ENCODE measurements around the gene ABHD5. TPM values are rescaled to one million over a fixed set of nuclear protein-coding genes. Genes with fewer than 3 reads are reported as not detected.
"Not testable (repeated sequence)": the region's sequence is repeated elsewhere in the genome, so short reads cannot be mapped to it uniquely, and the experiment has no call there.

ABHD5 gene
- total and polyA plus RNA-seq, 2 of the 8 experiments (the other 6 are each of a cell fraction or from before 2014, with no cell fraction given) = 10.5 to 16.4 TPM

GRCh38 chr3:43676441-43676840 lies 14.3 kb upstream of the ABHD5 start (continued):
- no peak for TF ChIP-seq TCF12 (IDR thresholded peaks at IDR 0.05; ENCODE audit: low read depth, low read length)
- no peak for TF ChIP-seq TAF7 (optimal IDR thresholded peaks at IDR 0.05; ENCODE audit: borderline replicate concordance, low read depth, low read length)

- DNase-seq (ENCODE audit: low read depth in 1 of 2, low spot score in 2 of 2); CTCF ChIA-PET (ENCODE audit: partially characterized antibody); H3K27ac ChIP-seq (ENCODE audit: low read depth, low read length); H3K4me1 ChIP-seq (replicated peaks in 1 of 4; ENCODE audit: control insufficient read depth in 3 of 4, insufficient read depth in 4 of 4, low read length in 3 of 4); POLR2A ChIA-PET (ENCODE audit: partially characterized antibody); H2AFZ ChIP-seq (ENCODE audit: low read length); H3K36me3 ChIP-seq (ENCODE audit: control insufficient read depth in 2 of 4, insufficient read depth in 4 of 4, low read length in 3 of 4); H3K23me2 ChIP-seq (ENCODE audit: low read depth, low read length); H2BK120ac ChIP-seq (replicated peaks; ENCODE audit: low read depth, low read length); H2BK12ac ChIP-seq (ENCODE audit: low read depth, low read length); H3K79me2 ChIP-seq (ENCODE audit: control insufficient read depth in 1 of 2, insufficient read depth in 2 of 2, low read length in 2 of 2); H3K27me3 ChIP-seq (replicated peaks in 1 of 4; ENCODE audit: control insufficient read depth in 3 of 4, extremely low read depth in 1 of 4, insufficient read depth in 3 of 4, low read length in 3 of 4); H3K79me1 ChIP-seq (ENCODE audit: low read depth, low read length); H4K91ac ChIP-seq (replicated peaks; ENCODE audit: insufficient read length, low read length); H2BK20ac ChIP-seq (ENCODE audit: low read length); H3K18ac ChIP-seq (ENCODE audit: extremely low read depth, low read length); H3K14ac ChIP-seq (ENCODE audit: insufficient read length); H3K4ac ChIP-seq (replicated peaks; ENCODE audit: insufficient read length, low read depth, low read length); H2AK5ac ChIP-seq (ENCODE audit: low read depth, low read length); H3K56ac ChIP-seq (replicated peaks; ENCODE audit: insufficient read length, low read depth, low read length); H3K23ac ChIP-seq (ENCODE audit: insufficient read length); H3K4me2 ChIP-seq (ENCODE audit: insufficient read depth in 1 of 2, low read depth in 2 of 2, low read length in 2 of 2); H4K20me1 ChIP-seq (replicated peaks in 1 of 2; ENCODE audit: control insufficient read depth in 1 of 2, insufficient read depth in 2 of 2, low read length in 2 of 2); H2BK5ac ChIP-seq (ENCODE audit: low read depth, low read length); H4K5ac ChIP-seq (ENCODE audit: insufficient read length, low read depth, low read length); FAIRE-seq; H2BK15ac ChIP-seq (ENCODE audit: low read length); H3K4me3 ChIP-seq (ENCODE audit: extremely low read depth in 1 of 4, insufficient read depth in 2 of 4, low read depth in 3 of 4, low read length in 4 of 4); H3K9ac ChIP-seq (replicated peaks in 1 of 4; ENCODE audit: extremely low read depth in 1 of 4, low read depth in 3 of 4, low read length in 3 of 4); H4K8ac ChIP-seq (ENCODE audit: extremely low read depth, insufficient read depth, low read length): not testable (repeated sequence)
- peaks cover 0 to 14% of the 10 kb centered on the region in 2 experiments; a peak in 2 of 4 replicates for H3K9me3 ChIP-seq (ENCODE audit: insufficient read depth in 2 of 2, low read depth in 1 of 2, low read length in 1 of 2)
- 90% methylated on average over 8 of the region's 8 CpGs; no CpG with 5 or more reads in 1 of the 2 experiments for WGBS, 2 experiments (ENCODE audit: extremely low coverage in 1 of 2, insufficient coverage in 1 of 2, insufficient read length in 1 of 2, insufficient replicate concordance in 2 of 2, low coverage in 1 of 2, low lambda C conversion rate in 2 of 2, missing lambda C conversion rate in 1 of 2)
These were observed 12.4 kb upstream of the ABHD5 start for GRCh38 chr3:43678375-43678774.
